Ramos (cell line): ENCODE data around the gene AHI1.
"Not testable (repeated sequence)": the region's sequence is repeated elsewhere in the genome, so short reads cannot be mapped to it uniquely, and the experiment has no call there.

Source experiments
- in situ Hi-C: fragments of 300-500 bp; cut with MboI; formaldehyde crosslinking; loops from one replicate; pipeline ENCODE4 v1.14.3; 2022; ENCODE audit warnings: low sequenced_read_pairs; ENCODE audit not compliant: unreplicated experiment

The AHI1 gene

DNA sequence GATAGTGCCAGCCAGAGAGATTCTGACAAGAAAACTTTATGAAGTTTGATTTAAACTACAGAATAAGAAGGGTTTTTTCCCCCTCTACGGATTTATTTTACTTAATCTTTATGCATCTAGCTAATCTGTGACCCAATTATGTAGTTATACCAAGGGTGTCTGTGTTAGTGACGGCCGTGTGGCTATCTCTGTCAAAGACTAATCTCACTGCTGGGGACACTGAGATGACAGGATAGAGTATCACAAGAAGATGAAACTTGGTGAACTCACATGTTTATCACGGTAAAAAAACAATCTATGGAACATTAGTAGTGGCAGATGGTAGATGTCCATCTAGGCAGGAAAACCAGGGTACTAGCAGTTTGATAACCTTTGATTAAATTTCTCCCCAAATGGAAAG, 149.7 kb downstream of the AHI1 start:
- in situ Hi-C loops = no loop called here

DNA sequence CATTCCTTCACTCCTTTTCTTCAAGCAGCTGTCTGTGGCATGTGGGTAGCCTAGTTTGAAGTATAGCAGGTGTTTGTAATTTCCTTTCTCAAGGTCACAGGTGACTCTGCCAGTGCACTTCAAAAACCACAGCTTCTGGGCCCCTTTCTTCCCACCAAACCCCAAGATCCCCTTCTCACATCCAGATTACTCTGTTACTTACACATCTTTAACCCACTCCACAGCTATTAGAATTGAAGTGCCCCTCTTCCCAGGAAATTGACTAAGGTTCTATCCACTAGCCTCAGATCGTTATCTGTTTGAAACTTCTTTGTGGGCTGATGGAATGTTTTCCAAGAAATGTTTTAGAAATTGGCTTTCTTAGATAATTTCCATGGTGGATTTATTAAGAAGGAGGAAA, 150.8 kb downstream of the AHI1 start:
- in situ Hi-C loops = no loop called here

DNA sequence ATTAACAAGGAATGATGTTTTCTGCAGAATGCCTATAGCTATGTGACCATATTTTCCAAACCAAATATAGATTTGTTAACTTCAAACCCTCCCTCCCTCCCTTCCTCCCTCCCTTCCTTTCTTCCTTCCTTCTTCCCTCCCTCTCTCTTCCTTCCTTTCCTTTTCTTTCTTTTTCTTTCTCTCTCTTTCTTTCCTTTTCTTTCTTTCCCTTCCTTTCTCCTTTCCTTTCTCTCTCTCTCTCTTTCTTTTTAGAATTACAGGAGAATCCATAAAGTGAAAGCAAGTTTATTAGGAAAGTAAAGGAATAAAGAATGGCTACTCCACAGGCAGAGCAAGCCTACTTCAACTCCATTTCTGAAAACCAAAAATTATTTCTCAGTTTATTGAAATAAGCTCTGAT, 153.0 kb downstream of the AHI1 start:
- in situ Hi-C loops = no loop called here

DNA sequence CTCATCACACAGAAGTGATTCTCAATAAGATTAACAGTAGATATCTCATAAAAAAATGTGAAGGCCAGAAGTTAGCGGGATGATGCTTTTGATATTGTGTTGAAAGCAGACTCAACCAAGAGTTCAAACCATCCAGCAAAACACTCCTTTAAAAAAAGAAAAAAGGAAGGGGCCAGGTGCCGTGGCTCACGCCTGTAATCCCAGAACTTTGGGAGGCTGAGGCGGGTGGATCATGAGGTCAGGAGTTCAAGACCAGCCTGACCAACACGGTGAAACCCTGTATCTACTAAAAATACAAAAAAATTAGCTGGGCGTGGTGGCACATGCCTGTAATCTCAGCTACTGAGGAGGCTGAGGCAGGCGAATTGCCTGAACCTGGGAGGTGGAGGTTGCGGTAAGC, 157.6 kb downstream of the AHI1 start:
- in situ Hi-C loops = not testable (repeated sequence)

DNA sequence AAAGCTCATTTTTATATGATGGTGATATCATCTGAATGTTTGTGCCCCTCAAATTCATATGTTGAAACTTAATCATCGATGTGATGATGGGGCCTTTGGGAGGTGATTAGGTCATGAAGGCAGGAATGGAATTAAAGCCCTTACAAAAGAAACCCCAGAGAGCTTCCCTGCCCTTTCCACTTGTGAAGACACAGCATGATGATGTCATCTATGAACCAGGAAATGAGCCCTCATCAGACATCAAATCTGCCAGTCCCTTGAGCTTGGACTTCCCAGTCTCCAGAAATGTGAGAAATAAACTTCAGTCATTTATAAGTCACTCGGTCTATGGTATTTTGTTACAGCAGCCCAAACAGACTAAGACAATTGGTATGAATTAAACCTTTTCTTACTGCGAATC, 163.4 kb downstream of the AHI1 start:
- in situ Hi-C loops = no loop called here

DNA sequence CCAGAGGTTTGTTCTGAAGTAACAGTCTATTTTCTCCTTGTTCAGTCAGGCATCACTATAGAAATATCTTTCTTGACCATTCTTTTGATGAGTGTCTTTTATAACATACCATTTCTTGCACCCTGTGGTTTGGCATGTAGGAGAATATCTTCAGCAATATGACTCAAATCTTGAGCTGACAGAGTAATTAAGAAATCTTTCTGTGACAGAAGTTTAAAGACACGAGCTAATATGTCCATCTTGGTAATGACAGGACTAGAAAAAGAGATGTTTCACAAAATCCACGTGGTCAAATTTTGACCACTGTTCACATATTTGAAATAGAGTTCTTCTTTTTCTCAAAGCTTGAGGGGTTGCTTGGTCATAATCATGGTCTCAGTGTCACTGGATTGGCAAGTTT, 166.5 kb downstream of the AHI1 start:
- in situ Hi-C loops = no loop called here

DNA sequence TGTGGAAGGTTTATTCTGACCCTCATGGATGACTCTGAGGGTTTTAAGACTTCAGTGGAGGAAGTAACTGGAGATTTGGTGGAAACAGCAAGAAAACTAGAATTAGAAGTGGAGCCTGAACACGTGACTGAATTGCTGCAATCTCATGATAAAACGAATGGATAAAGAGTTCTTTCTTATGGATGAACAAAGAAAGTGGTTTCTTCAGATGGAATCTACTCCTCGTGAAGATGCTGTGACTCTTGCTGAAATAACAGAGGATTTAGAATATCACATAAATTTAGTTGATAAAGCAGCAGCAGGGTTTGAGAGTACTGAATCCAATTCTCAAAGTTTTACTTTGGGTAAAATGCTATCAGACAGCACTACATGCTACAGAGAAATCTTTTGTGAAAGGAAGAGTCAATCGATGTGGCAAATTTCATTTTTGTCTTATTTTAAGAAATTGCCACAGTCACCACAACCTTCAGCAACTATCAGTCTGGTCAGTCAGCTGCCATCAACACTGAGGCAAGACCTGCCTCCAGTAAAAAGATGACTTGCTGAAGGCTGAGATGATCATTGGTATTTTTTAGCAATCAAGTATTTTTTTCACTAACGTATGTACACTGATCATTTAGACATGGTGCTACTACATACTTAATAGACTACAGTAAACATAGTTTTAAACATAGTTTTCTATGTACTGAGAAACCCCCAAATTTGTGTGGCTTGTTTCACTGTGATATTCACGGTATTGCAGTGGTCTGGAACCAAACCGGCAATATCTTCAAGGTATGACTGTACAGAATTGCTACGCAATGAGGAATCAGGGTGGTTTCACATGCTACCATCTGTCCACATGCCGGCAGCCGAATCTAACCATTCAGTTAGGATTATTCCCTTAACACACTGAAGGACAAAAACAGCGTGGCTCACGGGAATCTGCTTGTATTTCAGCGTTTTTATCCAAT, 167.4 kb downstream of the AHI1 start:
- in situ Hi-C loops = no loop called here

DNA sequence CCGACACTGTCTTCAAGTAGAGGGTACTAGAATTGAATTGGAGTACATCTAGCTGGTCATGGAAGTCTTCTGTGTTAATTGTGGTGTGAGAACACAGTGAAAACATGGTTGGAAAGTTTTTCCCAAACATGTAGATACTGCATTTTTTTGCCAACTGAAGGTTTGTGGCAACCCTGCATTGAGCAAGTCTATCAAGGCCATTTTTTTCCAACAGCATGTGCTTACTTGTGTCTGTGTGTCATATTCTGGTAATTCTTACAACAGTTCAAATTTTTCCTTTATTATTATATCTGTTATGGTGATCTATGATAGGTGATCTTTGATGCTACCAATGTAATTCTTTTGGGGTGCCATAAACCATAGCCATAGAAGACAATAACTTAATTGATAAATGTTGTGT, 169.4 kb downstream of the AHI1 start:
- in situ Hi-C loops = no loop called here

DNA sequence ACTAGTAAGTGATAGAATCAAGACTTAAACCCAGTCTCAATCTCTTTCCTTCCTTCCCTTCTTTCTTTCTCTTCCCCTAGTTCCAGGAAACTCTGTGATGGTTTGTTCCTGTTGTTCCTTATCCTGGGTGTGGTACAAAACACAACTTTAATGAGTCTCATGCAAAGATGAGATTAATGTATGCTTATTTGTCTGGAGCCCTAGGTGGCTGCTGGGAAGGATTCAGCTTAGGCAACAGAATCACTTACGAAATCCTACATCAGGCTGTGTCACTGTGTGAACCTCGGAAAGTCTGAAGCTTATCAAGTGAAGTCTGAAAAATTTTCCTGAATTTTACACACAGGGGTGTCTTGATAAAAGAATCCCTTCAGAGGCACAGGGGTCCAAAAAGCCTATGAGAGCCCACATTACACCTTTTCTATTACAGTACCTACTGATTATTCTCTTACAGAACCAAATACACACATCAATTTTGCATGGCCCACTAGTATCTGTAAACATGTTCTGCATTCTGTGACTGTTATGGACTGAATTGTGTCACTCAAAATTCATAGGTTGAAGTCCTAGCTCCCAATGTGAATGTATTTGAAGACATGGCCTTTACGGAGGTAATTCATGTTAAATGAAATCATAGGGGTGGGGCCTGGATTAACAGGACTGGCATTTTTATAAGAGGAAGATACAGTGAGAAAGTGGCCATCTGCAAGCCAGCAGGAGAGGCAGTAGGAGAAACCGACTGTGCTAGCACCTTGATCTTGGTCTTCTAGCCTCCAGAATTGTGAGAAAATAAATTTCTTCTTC, 171.7 kb downstream of the AHI1 start:
- in situ Hi-C loops = no loop called here

DNA sequence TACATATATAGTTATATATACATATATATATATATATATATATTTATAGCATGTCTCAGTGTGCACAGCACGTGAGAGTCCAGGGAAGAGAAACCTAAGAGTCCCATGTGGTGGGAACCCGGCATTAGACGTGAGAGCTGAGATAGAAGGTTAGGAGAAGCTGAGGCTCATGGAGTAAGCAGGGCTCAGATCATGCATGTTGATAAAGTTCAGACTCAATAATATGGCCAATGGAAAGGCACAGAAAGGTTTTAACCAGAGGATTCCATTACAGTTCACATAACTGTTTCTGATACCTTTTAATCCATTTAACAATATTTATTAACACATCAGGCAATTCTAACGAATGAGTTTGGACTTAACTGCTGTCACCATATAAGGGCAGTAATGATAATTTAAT, 173.0 kb downstream of the AHI1 start:
- in situ Hi-C loops = no loop called here

DNA sequence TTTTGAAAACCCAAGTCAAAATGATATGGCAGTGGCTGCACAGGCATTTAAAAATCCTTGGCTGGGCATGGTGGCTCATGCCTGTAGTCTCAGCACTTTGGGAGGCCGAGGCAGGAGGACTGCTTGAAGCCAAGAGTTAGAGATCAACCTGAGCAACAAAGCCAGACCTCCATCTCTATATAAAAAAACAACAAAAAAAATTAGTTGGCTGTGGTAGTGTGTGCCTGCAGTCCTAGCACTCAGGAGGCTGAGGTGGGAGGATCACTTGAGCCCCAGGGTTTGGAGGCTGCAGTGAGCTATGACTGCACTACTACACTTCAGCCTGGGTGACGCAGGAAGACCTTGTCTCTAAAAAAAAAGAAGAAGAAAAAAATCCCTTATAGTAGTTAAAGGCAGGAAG, 173.6 kb downstream of the AHI1 start:
- in situ Hi-C loops = no loop called here

DNA sequence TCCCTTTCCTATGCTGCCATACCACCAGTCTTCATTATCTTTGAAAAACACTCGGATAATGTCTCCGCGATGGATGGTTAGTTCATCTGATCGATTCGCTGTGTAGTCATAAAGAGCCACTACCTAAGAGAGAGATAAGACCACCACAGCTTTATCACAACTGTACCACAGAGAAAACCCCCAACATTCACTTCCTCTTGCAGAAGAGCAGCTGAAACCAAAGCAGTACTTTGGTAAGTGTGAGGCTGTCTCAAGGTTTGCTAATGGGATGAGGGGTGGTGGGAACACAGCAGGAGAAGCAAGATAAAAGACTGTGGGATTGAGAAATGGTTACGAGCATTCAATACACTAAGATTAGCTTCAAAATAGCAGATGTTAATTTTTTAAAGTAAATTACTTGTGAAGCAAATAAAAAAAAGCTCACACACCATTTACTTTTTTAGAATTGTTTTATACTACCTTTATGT, 174.3 kb downstream of the AHI1 start:
- in situ Hi-C loops = no loop called here

DNA sequence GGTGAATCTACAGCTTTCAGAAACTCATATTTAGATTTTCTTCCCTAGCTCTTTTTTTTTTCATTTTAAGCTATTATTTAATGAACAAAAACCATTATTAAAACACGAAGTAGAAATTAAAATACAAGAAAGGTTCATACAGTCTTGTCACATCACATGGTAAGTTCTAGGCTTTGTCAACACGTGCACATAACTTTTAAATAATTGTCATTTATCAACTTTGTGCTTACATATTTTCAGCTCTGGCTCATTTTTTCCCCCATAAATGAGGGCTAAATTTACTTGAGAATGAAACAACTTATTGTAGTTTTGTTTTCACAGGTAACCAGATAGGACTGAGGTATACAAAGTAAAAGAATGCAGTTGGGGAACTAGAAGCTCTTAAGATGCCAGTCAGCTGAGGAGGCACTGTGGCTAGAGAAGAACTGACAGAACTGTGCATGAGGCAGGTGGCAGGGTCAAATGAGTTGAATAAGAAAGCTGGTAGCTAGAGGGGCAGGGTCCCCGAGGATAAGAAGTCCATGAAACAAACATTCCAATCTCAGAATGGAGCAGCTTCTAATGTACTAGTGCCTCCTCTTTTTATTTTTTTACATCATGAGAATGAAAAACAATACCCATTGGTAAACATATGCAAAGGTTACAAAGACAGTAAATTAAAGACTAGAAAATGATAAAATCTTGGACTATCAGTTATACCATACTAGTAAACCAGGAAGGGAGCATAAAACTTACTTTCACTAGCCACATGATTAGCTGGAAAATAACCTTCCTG, 174.9 kb downstream of the AHI1 start:
- in situ Hi-C loops = no loop called here

DNA sequence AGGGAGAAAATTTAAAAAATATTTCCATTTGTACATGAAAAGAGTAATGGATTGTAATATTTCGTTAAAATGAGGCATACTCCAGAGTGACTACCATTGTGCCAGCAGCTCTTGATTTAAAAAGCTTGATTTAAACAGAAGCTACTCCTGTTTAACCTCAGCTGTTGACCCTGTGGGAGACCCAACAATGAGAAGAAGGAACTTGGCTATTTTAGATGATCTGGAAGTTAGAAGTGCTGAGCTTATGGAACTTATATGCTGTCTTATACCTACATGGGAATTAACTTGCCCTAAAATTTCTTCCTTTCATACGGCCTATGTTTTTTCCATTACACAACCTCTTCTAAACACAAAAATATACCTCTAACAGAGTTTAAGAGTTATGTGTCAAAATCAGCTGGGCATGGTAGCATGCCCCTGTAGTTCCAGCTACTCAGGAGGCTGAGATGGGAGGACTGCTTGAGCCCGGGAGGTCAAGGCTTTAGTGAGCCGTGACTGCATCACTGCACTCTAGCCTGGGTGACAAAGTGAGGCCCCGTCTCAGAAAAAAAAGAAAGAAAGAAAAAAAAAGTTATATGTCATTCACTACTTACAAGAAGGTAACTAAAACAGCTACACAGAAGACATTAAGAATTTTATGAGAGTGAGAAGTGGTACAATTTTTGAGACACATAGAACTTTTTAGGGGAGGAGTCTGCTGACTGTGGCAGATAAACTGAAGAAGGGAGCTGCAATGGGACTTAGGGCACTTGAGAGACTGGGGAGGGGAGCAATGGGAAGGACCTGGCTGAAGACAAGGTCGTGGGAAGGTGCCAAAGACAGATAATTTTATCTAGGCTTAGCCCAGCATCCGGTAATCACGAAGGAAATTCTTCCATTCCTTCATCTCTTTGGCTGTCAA, 176.6 kb downstream of the AHI1 start:
- in situ Hi-C loops = no loop called here

DNA sequence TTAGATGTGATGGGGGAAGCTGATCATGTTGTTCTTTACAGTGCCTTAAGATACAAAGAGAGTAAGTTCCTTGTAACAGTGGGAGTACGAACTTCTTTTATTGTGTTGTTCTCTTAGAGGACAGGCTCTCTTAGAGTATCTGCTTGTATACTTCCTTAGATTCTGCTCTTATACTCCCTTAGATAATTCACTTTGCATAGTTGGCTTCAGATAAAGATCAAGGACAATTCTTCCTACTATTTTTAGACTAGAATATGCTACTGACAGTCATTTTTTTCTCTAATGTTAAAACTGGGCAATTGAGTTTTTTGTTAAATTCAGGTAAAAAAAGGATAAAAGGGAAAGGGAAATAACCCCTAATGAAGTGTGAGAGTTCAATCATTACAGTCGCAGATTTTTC, 177.7 kb downstream of the AHI1 start:
- in situ Hi-C loops = no loop called here

DNA sequence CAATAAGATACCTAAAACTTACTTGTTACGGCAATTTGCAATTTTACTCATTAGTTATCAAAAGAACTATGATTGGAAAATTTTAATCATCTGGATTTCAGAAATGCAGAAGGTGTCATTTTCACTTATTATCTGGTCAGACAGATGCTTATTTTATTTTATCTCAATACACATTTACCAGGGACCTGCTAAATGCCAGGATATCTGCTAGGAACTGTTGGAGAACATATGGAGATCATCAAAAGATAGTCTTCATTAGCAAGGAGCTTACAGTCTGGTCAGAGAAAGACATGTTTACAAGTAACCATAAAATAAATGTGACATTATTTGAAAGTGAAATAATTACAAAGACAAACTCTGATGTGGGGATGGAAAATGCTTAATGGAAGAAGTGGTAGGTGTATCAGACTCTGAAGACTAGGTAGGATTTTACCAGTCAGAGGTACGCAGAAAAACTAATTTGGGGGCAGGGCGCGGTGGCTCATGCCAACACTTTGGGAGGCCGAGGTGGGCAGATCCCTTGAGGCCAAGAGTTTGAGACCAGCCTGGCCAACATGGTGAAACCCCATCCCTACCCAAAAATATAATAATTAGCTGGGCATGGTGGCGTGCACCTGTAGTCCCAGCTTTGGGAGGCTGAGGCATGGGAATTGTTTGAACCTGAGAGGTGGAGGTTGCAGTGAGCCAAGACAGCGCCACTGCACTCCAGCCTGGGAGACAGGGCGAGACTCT, 178.6 kb downstream of the AHI1 start:
- in situ Hi-C loops = no loop called here

DNA sequence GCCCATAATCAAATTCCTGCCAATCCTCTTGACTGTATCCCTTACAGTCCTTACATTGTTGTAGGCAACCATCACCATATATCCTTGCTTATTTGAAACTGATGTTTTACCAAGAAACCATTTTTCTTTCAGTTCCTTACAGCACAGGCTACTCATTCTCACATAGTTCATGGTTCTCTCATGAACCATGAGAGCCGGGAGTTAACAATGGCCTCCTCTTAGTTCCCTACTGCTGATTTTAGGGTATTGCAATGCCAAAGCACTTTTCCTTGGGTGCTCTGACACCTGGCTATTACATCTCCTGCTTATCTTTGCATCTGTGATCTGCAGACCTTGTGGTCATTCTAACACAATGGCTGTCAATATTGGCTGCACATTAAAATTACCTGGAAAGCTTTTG, 183.0 kb downstream of the AHI1 start:
- in situ Hi-C loops = no loop called here

DNA sequence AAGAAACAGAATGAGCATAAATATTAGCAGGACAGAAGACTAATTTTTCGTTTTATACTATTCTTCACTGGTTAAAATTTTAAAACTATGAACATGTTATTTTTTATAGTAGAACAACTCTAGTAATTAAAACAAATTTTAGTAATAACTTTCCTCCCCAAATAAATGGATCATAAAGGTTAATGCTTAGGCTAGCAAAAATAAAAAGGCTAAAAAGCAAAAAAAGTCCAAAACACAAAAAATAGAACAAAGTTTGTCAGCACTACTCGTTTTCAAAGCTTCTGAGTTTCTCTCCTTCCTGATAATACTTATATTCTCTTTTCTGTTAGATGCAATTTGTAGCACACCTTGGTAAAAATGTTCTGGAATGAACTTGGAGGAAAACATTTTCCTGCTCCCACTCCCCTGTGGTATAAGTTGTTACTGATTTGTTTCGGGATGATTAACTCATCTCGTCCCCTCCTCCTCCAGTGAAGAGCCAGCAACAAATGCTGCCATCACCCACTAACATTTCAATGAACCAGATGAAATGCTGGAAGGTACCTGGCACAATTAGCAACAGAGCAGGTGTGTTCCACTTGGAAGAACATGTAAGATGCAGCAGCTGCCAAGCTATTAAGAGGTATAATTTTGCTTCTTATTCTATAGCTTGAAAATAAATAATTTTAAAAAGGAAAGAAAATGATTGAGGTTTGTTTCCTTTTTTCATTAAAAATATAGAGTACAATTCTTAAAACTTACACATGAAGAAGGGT, 185.9 kb downstream of the AHI1 start:
- in situ Hi-C loops = no loop called here
